HT-29 (cell line): Measurements from ENCODE around the gene PCSK4. TPM values are rescaled to one million over a fixed set of nuclear protein-coding genes. Genes with fewer than 3 reads are reported as not detected.

Source experiments
- DNase-seq: peaks from one replicate; pipeline ENCODE4 v3.0.0-alpha.2; 2015; ENCODE audit warnings: low spot score
- total RNA-seq: library from RNA; depleted of rRNA; stranded (reverse); fragments of >200 nt; shearing (Covaris generic); gene quantifications from 2 replicates; pipeline ENCODE4 v1.2.3, GENCODE V29; 2014

Gene PCSK4
- total RNA-seq, 1 experiment from 2014 or later, result 2.1 TPM

DNA sequence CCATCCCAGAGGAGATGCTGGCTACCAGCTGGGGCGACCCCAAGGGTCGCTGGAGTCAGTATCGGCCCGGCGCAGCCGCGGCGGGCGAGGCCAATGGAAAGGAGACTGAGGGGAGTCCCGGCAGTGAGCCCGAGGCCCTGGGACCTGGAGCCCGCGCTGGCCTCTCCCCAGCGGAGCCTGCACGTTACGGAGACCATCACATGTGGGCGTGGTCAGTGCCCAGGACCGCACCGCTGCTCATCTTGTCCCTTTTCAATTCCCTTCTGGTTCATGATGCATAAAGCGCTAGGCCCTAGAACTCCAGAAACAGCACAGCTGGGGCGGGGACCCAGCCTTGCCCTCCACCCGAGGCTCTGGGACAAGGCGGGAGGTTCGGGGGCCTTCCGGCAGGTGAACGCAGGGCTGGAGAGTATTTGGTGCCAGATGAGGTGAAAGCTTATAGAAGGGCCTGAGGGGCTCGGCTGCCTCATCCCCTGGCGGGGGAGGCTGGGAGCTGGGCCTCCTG, 19.1 kb downstream of the PCSK4 start:
- DNase-seq, result peak; percentile 30

DNA sequence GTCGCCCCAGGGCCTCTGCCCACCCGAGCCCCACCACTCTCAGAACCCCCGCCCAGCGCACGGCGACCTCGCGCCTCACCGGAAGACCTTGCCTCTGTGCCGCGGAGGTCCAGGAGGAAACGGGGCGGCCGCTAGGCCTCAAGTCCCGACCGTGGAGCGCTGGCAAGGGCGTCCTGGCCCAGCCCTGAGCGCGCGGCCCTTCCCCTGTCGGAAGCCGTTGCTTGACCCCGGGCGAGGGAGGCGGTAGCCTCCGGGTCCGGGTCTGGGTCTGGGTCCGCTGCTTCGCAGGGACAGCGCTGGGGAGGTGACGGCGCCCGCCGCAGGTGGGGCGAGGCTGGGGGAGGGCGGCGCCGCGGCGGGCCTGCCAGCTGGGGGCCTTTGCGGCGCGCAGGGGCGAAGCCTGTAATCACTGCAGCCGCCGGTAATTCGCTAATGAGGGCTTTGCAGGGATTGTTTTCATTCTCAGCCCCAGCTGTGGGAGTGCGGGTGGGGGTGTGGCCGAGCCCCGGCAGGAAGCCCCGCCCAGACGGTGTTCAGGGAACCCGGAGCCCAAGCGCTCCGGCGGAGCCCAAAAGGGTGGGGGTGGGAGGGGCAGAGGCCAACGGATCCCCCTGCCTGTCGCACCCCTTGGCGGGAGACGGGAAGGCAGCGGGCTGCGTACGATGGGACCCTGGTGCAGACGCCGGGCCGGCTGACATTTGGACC, 19.7 kb downstream of the PCSK4 start:
- no peak for DNase-seq

DNA sequence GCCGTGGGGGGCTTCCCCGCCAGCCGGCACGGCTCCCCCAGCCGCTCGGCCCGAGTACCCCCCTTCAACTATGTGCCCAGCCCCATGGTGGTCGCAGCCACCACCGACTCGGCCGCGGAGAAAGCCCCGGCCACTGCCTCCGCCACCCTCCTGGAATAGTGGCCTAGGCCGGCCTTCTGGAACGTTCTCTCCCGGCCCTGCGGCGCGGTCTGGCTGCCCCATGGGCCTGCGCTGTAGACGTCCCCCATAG, 20.2 kb downstream of the PCSK4 start:
- DNase-seq, result no peak

DNA sequence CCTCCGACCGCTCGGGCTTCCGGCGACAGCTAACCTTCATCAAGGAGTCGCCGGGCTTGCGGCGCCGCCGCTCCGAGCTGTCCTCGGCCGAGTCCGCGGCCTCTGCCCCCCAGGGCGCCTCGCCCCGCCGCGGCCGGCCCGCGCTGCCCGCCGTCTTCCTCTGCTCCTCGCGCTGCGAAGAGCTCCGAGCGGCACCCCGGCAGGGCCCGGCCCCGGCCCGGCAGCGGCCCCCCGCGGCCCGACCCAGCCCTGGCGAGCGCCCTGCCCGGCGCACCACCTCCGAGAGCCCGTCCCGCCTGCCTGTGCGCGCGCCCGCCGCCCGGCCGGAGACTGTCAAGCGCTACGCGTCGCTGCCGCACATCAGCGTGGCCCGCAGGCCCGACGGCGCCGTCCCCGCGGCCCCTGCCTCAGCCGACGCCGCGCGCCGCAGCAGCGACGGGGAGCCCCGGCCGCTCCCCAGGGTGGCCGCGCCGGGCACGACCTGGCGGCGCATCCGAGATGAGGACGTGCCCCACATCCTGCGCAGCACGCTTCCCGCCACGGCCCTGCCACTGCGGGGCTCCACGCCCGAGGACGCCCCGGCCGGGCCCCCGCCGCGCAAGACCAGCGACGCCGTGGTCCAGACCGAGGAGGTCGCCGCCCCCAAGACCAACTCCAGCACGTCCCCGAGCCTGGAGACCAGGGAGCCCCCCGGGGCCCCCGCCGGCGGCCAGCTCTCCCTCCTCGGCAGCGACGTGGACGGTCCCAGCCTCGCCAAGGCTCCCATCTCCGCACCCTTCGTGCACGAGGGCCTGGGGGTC, 20.7 kb downstream of the PCSK4 start:
- no peak for DNase-seq

DNA sequence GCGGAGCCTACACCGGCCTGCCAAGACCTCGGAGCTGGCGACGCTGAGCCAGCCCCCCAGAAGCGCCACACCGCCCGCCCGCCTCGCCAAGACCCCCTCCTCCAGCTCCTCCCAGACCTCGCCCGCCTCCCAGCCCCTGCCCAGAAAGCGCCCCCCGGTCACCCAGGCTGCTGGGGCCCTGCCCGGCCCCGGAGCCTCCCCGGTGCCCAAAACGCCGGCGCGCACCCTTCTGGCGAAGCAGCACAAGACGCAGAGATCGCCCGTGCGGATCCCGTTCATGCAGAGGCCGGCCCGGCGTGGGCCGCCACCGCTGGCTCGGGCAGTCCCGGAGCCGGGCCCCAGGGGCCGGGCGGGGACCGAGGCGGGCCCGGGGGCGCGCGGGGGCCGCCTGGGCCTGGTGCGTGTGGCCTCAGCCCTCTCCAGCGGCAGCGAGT, 21.3 kb downstream of the PCSK4 start:
- no peak for DNase-seq

DNA sequence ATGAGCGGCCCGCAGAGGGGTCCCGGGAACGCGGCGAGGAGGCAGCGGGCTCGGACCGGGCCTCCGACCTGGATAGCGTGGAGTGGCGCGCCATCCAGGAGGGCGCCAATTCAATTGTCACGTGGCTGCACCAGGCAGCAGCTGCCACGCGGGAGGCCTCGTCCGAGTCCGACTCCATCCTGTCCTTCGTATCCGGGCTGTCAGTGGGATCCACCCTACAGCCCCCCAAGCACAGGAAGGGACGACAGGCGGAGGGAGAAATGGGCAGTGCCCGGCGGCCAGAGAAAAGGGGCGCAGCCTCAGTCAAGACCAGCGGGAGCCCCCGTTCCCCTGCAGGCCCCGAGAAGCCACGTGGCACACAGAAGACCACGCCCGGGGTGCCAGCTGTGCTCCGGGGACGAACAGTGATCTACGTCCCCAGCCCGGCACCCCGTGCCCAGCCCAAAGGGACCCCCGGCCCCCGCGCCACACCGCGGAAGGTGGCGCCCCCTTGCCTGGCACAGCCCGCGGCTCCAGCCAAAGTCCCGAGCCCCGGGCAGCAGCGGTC, 21.8 kb downstream of the PCSK4 start:
- no peak for DNase-seq

DNA sequence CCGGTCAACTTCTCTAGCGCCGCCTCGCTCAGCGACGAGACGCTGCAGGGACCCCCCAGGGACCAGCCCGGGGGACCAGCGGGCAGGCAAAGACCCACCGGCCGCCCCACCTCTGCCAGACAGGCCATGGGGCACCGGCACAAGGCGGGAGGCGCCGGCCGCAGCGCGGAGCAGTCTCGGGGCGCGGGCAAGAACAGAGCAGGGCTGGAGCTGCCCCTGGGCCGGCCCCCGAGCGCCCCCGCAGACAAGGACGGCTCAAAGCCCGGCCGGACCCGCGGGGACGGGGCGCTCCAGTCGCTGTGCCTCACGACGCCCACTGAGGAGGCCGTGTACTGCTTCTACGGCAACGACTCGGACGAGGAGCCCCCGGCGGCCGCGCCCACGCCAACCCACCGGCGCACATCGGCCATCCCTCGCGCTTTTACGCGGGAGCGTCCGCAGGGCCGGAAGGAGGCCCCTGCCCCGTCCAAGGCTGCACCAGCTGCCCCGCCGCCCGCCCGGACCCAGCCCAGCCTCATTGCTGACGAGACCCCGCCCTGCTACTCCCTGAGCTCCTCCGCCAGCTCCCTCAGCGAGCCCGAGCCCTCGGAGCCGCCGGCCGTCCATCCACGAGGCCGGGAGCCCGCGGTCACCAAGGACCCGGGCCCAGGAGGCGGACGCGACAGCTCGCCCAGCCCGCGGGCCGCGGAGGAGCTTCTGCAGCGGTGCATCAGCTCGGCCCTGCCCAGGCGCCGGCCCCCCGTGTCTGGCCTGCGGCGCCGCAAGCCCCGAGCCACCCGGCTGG, 22.5 kb downstream of the PCSK4 start:
- DNase-seq, result no peak

DNA sequence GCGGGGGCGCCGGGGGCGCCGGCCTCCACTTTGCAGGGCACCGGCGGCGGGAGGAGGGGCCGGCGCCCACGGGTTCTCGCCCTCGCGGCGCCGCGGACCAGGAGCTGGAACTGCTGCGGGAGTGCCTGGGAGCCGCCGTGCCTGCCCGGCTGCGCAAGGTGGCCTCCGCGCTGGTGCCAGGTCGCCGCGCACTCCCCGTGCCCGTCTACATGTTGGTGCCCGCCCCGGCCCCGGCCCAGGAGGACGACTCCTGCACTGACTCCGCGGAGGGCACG, 23.0 kb downstream of the PCSK4 start:
- no peak for DNase-seq

DNA sequence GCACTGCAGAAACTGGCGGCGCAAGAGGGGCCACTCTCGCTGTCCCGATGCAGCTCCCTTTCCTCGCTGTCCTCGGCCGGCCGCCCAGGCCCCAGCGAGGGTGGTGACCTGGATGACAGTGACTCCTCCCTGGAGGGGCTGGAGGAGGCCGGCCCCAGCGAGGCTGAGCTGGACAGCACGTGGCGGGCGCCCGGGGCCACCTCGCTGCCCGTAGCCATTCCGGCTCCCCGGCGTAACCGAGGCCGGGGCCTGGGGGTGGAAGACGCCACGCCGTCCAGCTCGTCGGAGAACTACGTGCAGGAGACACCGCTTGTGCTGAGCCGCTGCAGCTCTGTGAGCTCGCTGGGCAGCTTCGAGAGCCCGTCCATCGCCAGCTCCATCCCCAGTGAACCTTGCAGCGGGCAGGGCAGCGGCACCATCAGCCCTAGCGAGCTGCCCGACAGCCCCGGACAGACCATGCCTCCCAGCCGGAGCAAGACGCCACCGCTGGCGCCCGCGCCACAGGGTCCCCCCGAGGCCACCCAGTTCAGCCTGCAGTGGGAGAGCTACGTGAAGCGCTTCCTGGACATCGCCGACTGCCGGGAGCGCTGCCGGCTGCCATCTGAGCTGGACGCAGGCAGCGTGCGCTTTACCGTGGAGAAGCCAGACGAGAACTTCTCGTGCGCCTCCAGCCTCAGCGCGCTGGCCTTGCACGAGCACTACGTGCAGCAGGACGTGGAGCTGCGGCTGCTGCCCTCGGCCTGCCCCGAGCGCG, 23.5 kb downstream of the PCSK4 start:
- no peak for DNase-seq

DNA sequence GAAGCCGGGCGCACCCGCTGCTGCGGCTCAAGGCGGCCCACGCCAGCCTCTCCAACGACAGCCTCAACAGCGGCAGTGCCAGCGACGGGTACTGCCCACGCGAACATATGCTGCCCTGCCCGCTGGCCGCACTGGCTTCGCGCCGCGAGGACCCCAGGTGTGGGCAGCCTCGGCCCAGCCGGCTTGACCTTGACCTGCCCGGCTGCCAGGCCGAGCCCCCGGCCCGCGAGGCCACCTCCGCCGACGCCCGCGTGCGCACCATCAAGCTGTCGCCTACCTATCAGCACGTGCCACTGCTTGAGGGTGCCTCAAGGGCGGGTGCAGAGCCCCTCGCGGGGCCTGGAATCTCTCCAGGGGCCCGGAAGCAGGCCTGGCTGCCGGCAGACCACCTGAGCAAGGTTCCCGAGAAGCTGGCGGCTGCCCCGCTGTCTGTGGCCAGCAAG, 24.1 kb downstream of the PCSK4 start:
- DNase-seq, result no peak

DNA sequence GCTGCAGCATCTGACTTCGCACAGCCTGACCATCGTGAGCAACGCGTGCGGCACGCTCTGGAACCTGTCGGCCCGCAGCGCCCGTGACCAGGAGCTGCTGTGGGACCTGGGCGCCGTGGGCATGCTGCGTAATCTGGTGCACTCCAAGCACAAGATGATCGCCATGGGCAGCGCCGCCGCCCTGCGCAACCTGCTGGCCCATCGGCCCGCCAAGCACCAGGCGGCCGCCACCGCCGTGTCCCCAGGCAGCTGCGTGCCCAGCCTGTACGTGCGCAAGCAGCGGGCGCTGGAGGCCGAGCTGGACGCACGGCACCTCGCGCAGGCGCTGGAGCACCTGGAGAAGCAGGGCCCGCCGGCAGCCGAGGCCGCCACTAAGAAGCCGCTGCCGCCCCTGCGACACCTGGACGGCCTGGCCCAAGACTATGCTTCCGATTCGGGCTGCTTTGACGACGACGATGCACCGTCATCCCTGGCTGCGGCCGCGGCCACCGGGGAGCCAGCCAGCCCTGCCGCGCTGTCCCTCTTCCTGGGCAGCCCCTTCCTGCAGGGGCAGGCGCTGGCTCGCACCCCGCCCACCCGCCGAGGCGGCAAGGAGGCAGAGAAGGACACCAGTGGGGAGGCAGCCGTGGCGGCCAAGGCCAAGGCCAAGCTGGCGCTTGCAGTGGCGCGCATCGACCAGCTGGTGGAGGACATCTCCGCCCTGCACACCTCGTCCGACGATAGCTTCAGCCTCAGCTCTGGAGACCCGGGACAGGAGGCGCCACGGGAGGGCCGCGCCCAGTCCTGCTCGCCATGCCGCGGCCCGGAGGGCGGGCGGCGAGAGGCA, 24.7 kb downstream of the PCSK4 start:
- DNase-seq, result peak; percentile 56

DNA sequence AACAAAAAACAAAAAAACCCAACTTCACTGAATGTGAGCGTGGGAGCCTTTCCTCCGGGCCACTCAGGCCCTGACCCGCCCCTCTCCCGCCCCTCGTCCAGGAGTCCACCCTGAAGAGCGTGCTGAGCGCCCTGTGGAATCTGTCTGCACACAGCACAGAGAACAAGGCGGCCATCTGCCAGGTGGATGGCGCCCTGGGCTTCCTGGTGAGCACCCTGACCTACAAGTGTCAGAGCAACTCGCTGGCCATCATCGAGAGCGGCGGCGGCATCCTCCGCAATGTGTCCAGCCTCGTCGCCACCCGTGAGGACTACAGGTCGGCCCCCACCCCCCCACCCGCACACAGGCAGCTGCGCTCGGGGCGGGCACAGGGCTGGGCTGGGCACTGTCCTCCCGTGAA, 28.3 kb downstream of the PCSK4 start:
- no peak for DNase-seq

DNA sequence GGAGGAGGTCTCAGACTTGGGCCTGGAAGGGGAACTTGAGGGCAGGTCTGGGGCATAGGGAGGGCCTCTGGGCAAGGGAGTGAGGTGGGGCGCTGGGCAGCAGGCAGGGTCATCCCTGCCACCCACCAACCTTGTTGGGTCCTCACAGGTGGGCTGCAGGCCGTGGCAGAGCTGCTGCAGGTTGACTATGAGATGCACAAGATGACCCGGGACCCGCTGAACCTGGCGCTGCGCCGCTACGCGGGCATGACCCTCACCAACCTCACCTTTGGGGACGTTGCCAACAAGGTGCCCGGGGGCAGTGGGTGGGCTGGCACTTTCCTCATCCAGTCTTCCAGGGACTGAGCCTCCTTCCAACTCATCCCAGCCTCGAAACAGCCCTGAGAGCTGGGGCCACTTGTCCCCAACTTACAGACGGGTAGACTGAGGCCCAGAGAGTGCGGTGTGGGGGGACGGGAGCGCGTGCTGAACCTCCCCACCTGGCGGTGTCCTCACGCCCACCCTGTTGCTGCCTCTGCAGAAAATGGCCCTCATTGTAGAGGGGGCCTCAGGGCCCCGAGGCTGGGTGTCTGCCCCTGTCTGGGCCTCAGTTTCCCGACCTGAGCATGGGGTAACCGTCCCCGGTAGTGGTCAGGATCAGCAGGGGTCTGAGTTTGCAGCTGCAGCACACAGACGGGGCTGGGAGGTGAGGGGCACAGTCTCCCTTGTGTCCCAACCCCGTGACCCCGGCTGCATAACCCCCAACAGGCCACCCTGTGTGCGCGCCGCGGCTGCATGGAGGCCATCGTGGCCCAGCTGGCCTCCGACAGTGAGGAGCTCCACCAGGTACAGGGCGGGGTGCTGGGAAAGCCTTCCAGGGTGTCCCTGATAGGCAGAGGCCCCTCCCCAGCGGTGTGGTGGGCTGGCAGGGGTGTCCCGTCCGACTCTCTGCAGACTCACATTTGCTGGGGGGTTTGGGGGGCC, 29.8 kb downstream of the PCSK4 start:
- no peak for DNase-seq

DNA sequence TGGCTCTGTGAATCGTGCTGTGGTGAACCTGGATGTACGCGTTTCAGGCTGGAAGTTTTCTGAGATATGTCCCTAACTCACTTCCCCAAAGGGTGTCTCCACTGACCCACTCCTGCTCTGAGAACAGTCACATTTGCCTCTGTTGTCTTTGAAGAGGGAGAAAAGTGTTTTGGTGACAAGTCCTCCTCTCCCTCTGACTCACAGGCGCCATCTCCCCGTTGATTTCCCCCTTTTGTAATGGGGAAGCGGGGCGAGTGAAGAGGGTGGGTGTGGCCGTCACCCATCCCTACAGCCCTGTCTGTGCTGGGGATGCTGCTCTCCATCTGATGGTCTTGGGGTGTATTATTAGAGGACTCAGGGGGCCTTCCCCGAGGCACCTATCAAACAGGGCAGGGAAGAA, 30.7 kb downstream of the PCSK4 start:
- no peak for DNase-seq

DNA sequence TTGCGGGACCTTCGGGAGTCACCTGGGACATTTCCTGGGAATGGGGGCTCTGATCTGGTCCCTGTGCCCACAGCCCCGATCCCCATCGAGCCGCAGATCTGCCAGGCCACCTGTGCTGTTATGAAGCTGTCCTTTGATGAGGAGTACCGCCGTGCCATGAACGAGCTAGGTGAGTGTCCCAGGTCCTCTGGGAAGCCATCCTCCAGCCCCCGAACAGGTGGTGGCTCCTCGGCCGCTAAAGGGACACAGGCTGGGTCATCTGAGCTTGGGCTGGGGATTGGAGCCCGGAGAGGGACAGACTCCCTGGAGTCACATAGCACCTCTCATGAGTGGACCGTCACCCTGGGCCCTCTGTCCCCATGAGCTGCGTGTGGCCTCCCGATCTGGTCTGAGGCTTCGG, 32.3 kb downstream of the PCSK4 start:
- no peak for DNase-seq

DNA sequence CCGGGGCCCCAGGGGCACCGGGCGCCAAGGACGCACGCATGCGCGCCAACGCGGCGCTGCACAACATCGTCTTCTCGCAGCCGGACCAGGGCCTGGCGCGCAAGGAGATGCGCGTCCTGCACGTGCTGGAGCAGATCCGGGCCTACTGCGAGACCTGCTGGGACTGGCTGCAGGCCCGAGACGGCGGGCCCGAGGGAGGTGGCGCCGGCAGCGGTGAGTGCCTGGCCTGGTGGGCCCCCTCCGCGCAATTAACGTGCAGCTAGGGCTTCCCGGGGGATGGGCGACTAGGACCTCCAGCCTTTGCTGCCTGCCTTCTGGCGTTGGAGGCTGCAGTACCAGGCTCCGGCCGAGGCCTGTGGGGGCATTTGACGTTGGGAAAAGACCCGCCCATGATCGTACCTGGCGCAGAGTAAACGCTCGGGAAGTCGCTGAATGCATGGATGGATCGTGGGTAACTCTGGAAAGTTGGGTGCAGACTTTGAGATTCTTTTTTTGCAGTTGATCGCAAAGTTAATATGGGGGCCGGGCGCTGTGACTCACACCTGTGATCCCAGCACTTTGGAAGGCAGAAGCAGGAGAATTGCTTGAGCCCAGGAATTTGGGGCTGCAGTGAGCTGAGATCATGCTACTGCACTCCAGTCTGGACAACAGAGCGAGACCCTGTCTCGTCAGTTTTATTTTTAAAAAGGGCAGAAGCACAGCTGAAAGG, 33.0 kb downstream of the PCSK4 start:
- peak; percentile 23 for DNase-seq

DNA sequence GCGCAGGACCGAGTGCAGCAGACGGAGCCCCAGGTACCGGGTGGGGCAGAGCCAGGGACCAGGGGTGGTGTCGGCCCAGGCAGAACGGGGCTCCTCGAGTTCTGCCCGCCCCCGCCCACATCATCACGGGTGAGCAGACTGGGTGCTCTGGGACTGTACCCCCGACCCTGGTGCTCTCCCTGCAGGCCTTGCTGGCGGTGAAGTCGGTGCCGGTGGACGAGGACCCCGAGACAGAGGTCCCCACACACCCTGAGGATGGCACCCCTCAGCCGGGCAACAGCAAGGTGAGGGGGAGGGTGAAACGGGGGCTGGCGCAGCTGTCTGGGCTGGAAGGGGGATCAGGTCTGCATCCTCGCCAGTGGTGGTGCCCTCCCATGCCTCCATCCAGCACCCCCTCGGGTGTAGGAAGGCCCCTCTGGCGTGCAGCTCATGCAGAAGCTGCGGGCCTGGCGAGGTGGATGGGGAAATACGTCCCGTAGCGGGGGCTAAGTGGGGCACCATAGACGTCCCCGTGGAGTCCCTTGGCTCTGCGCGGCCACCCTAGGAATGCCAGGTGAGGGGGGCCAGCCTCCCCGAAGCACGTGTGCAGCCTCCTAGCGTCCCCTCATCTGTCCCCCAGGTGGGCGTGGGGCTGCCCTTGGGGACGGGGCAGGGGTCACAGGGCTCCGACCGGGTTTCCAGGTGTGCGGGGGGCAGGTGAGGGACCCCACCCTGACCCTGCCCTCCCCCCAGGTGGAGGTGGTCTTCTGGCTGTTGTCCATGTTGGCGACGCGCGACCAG, 33.8 kb downstream of the PCSK4 start:
- no peak for DNase-seq
